ENCODE measurements around the gene COG5. TPM values are rescaled to one million over a fixed set of nuclear protein-coding genes. Genes with fewer than 3 reads are reported as not detected.
"Not testable (repeated sequence)": the region's sequence is repeated elsewhere in the genome, so short reads cannot be mapped to it uniquely, and the experiment has no call there.

The COG5 gene
- total and polyA plus RNA-seq, 2 donors = 15.4 to 79.4 TPM

- Histone ChIP-seq H3K27ac (ENCODE audit: low read depth) (no peak overlapping the region), H3K4me1 (ENCODE audit: insufficient read depth) (no peaks in the 10 kb centered on the region), H3K4me3 (ENCODE audit: low read depth, low read length) (no peak overlapping the region), H3K36me3 (ENCODE audit: insufficient read depth) (no peaks in the 10 kb centered on the region)
- 95% methylated on average over 2 of the region's 2 CpGs for WGBS
- no peak for DNase-seq (ENCODE audit: extremely low spot score)
Measured at GRCh38 chr7:107228291-107228690, 335.4 kb downstream of the COG5 start.

DNA sequence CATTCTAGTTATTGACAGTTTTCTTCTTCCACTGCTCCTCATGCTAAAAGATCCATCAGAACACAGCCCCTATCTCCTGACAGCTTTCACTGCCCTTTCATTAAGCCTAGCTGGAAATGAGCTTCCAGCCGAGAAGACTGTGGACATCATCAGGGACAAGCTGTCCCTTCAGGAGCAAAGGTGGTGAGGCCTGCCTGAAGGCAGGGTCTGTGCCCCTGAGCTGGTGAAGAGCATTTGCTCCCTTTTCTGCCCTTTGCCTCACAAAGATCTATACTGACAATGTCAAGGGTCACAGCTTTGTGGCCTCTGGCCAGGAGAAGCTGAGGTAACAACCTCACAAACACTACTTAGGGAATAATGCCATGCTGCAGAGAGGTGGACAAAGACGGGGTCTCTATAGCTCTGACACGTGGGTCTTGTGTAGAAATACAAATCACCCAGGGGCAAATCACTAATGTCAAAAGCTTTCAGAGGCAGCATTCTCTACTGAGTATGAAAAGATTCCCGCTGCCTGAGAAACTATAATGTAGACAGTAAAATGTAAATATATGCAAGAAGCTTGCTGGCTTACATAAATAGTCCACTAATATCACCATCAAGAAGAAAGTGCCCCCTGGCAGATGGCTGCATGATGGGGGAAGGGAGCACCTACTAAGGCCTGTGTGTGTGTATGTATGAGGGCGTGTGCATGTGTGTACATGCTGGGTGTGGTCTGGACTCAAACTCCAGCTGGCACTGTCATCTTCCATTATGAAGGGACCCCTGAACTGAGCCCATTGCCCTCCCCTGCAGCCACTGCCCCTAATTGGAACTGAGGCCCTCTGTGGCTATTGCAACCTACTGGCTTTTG lies 339.1 kb downstream of the COG5 start:
- 77% methylated on average over 5 of the region's 5 CpGs for whole genome bisulfite sequencing
- no peak overlapping the region for H3K4me3 ChIP-seq (ENCODE audit: low read depth, low read length)
- H3K27ac ChIP-seq (ENCODE audit: low read depth) = no peak overlapping the region
- no peaks in the 10 kb centered on the region for H3K36me3 ChIP-seq (ENCODE audit: insufficient read depth)
- DNase-seq (ENCODE audit: extremely low spot score) = no peak
- H3K4me1 ChIP-seq (ENCODE audit: insufficient read depth) = no peaks in the 10 kb centered on the region

- 96% methylated on average over 6 of the region's 6 CpGs for WGBS
Measured at GRCh38 chr7:107220806-107221205, 342.9 kb downstream of the COG5 start.

DNA sequence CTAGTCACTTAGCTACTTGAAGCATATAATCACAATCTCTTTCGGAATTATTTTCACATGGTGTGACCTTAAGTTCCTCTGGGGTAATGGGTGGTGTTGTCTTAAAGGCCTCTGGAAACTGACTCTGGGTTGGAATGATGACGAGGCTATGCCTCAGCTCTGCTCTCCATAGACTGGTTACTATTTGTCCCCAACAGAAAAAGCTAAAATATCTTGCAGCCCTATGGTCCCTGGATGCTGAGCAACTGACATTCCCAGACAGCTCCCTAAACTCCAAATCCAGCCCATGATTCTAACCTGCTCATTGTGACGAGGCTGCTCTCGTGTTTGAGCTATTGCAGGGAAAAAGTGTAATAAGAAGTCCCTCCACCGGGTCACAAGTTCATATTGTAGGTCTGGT lies 343.4 kb downstream of the COG5 start:
- Histone ChIP-seq H3K4me3 (ENCODE audit: low read depth, low read length) (no peak overlapping the region), H3K36me3 (ENCODE audit: insufficient read depth) (no peaks in the 10 kb centered on the region), H3K4me1 (ENCODE audit: insufficient read depth) (no peaks in the 10 kb centered on the region), H3K27ac (ENCODE audit: low read depth) (no peak overlapping the region)
- WGBS = 95% methylated on average over 5 of the region's 5 CpGs
- DNase-seq (ENCODE audit: extremely low spot score) = no peak

More at GRCh38 chr7:107220806-107221205, 342.9 kb downstream of the COG5 start:
- DNase-seq (ENCODE audit: extremely low spot score); H3K4me3 ChIP-seq (ENCODE audit: low read depth, low read length); H3K36me3 ChIP-seq (ENCODE audit: insufficient read depth); H3K4me1 ChIP-seq (ENCODE audit: insufficient read depth); H3K27ac ChIP-seq (ENCODE audit: low read depth): not testable (repeated sequence)

GRCh38 chr7:107219563-107220244 lies 344.0 kb downstream of the COG5 start:
- no peaks in the 10 kb centered on the region for H3K4me1 ChIP-seq (ENCODE audit: insufficient read depth)
- H3K4me3 ChIP-seq (ENCODE audit: low read depth, low read length) = no peak overlapping the region
- WGBS = 93% methylated on average over 2 of the region's 2 CpGs
- H3K27ac ChIP-seq (ENCODE audit: low read depth) = no peak overlapping the region
- no peaks in the 10 kb centered on the region for H3K36me3 ChIP-seq (ENCODE audit: insufficient read depth)
- DNase-seq (ENCODE audit: extremely low spot score) = no peak

DNA sequence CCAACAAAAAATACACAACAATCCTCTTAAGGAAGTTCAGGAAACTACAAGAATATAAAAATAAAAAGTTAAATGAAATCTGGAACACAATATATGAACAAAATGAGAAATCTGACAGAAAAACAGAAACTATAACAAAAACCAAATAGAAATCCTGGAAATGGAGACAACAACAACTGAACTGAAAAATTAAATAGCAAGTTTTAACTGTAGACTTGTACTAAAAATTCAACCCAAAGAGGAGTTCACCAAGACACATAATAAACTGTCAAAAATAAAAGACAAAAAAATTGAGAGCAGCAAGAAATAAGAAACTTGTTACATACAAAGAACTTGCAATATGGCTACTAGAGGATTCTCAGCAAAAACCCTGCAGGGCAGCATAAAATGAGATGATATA lies 349.8 kb downstream of the COG5 start:
- H3K4me1 ChIP-seq (ENCODE audit: insufficient read depth) = no peaks in the 10 kb centered on the region
- no peak for DNase-seq (ENCODE audit: extremely low spot score)
- no peaks in the 10 kb centered on the region for H3K36me3 ChIP-seq (ENCODE audit: insufficient read depth)
- no peak overlapping the region for H3K4me3 ChIP-seq (ENCODE audit: low read depth, low read length)
- H3K27ac ChIP-seq (ENCODE audit: low read depth) = no peak overlapping the region

DNA sequence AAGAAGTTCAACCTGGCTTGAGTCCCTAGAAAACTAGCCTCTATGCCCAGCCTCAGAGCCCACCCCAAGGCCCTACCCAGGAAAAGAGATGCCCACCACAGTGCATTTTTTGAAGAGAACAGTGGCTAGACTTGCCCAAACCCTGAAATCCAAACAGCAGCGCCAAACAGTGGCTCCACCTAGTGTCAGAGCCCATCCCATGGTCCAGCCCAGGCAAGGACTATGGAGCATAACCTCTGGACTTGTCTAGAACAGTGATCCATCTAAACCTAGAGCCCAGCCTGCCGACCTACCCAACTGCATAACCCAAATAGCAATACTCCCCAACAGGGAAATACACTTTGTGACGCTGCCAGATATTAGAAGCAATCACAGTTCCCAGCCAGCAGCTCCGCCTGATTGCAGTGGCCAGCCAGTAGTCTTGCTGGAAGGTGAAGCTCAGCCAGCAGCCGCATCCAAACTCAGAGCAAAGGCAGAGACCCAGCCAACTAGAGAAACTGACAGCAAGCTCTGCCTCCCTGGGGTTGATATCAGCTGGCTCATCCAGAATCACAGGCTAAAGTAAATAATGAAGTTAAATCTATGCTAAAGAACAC lies 350.4 kb downstream of the COG5 start:
- H3K4me1 ChIP-seq (ENCODE audit: insufficient read depth) = no peaks in the 10 kb centered on the region
- 84% methylated on average over 5 of the region's 5 CpGs for WGBS
- no peak for DNase-seq (ENCODE audit: extremely low spot score)

GRCh38 chr7:107212725-107213124 lies 351.0 kb downstream of the COG5 start:
- H3K4me3 ChIP-seq (ENCODE audit: low read depth, low read length) = no peak overlapping the region
- DNase-seq (ENCODE audit: extremely low spot score) = no peak
- 77% methylated on average over 2 of the region's 2 CpGs for WGBS
- no peaks in the 10 kb centered on the region for H3K36me3 ChIP-seq (ENCODE audit: insufficient read depth)
- no peaks in the 10 kb centered on the region for H3K4me1 ChIP-seq (ENCODE audit: insufficient read depth)
- no peak overlapping the region for H3K27ac ChIP-seq (ENCODE audit: low read depth)

More for the DNA sequence above, 350.4 kb downstream of the COG5 start:
- Histone ChIP-seq H3K4me3 (ENCODE audit: low read depth, low read length) (no peak overlapping the region), H3K36me3 (ENCODE audit: insufficient read depth) (no peaks in the 10 kb centered on the region), H3K27ac (ENCODE audit: low read depth) (no peak overlapping the region)

DNA sequence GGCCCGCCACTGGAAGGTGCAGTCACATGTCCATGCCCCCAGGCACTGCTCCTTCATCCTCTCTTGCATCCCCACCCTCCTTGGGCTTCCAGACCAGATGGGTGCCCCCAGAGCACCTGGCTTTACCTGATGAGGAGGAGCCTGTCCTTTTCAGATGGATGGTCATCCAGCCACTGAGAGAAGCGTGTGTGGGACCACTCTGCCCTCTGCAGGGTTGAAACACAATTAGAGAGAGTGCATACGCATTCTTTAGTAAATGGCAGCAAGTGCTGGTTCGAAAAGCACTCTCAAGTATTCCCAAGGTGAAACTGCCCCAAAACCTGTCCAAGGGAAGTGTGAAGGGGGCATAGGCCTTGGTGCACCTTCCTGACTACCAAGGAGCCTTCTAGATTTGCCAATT lies 353.3 kb downstream of the COG5 start:
- WGBS = 97% methylated on average over 4 of the region's 4 CpGs
- no peak for DNase-seq (ENCODE audit: extremely low spot score)
- no peaks in the 10 kb centered on the region for H3K4me1 ChIP-seq (ENCODE audit: insufficient read depth)
- no peak overlapping the region for H3K27ac ChIP-seq (ENCODE audit: low read depth)
- H3K36me3 ChIP-seq (ENCODE audit: insufficient read depth) = no peaks in the 10 kb centered on the region
- no peak overlapping the region for H3K4me3 ChIP-seq (ENCODE audit: low read depth, low read length)

DNA sequence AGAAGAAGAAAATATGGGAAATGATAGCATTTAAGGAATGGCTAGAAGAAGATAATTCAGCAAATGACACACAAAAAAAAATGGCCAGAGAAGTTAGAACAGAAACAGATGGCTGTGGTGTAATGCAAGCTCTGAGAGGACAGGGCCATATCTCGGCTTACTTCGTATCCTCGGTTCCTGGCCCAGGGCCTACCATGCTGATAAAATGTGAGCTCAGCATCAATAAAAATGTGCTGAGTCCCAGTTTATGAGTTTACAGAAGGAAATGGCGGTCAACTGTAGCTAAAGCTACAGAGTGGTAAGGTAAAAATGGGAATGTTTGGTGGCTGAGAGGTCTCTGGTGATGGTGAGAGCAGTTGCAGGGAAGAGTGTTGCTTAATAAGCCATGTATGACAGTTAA lies 354.2 kb downstream of the COG5 start:
- WGBS = 65% methylated on average over 4 of the region's 4 CpGs
- no peak overlapping the region for H3K4me3 ChIP-seq (ENCODE audit: low read depth, low read length)
- no peak overlapping the region for H3K27ac ChIP-seq (ENCODE audit: low read depth)
- no peaks in the 10 kb centered on the region for H3K36me3 ChIP-seq (ENCODE audit: insufficient read depth)
- H3K4me1 ChIP-seq (ENCODE audit: insufficient read depth) = no peaks in the 10 kb centered on the region
- no peak for DNase-seq (ENCODE audit: extremely low spot score)

GRCh38 chr7:107208563-107208962 lies 355.2 kb downstream of the COG5 start:
- peaks cover 4% of the 10 kb centered on the region for H3K36me3 ChIP-seq (ENCODE audit: insufficient read depth)
- H3K4me1 ChIP-seq (ENCODE audit: insufficient read depth) = no peaks in the 10 kb centered on the region
- H3K4me3 ChIP-seq (ENCODE audit: low read depth, low read length) = no peak overlapping the region
- WGBS = 85% methylated on average over 5 of the region's 5 CpGs
- H3K27ac ChIP-seq (ENCODE audit: low read depth) = peak overlapping the region; percentile 60
- no peak for DNase-seq (ENCODE audit: extremely low spot score)

GRCh38 chr7:107208024-107208521 lies 355.6 kb downstream of the COG5 start:
- Histone ChIP-seq H3K27ac (ENCODE audit: low read depth) (no peak overlapping the region), H3K4me3 (ENCODE audit: low read depth, low read length) (no peak overlapping the region), H3K36me3 (ENCODE audit: insufficient read depth) (peaks cover 5% of the 10 kb centered on the region), H3K4me1 (ENCODE audit: insufficient read depth) (no peaks in the 10 kb centered on the region)
- 39% methylated on average over 3 of the region's 3 CpGs for WGBS
- DNase-seq (ENCODE audit: extremely low spot score) = no peak

DNA sequence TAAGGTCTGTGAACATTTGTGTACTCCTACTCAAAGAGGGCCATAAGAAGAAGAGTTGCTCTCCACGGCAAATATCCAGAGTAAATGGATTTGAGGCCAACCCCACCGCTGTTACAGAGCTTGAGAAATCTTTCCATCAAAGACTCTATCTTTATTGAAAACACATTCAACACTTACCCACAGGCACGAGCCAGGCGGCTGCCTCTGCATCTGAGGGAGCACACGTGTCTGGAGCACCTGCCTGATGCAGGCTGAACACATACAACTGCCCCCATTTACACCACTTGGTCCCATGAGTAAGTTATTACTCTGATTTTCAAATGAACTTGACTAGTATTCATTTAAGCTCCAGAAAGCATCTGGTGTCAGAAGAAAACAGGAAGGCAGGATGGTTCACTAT lies 356.3 kb downstream of the COG5 start:
- 94% methylated on average over 5 of the region's 5 CpGs for WGBS
- H3K36me3 ChIP-seq (ENCODE audit: insufficient read depth) = peaks cover 5% of the 10 kb centered on the region
- no peak for DNase-seq (ENCODE audit: extremely low spot score)
- no peaks in the 10 kb centered on the region for H3K4me1 ChIP-seq (ENCODE audit: insufficient read depth)
- H3K4me3 ChIP-seq (ENCODE audit: low read depth, low read length) = no peak overlapping the region
- no peak overlapping the region for H3K27ac ChIP-seq (ENCODE audit: low read depth)

- Histone ChIP-seq H3K27ac (ENCODE audit: low read depth) (no peak overlapping the region), H3K4me1 (ENCODE audit: insufficient read depth) (no peaks in the 10 kb centered on the region), H3K36me3 (ENCODE audit: insufficient read depth) (peaks cover 5% of the 10 kb centered on the region), H3K4me3 (ENCODE audit: low read depth, low read length) (no peak overlapping the region)
- DNase-seq (ENCODE audit: extremely low spot score) = no peak
- WGBS = 61% methylated on average over 3 of the region's 3 CpGs
Measured at GRCh38 chr7:107206706-107207105, 357.0 kb downstream of the COG5 start.
